Activated CD4-positive, alpha-beta memory T cell treated with anti-CD3 and anti-CD28 coated beads for 36 hours (primary cell): ENCODE results near the gene DNMT3A. TPM values are rescaled to one million over a fixed set of nuclear protein-coding genes. Genes with fewer than 3 reads are reported as not detected.

Source experiments
- CTCF ChIA-PET: fragments of 350-600 bp; sonication (Branson Sonifier 250); formaldehyde crosslinking; loops from one replicate; lab custom pipeline; 2021; ENCODE audit warnings: antibody characterized with exemption, inconsistent platforms; lab: Charles Lee
- POLR2A ChIA-PET: fragments of 350-600 bp; sonication (Branson Sonifier 250); formaldehyde crosslinking; loops from one replicate; lab custom pipeline; 2021; ENCODE audit warnings: antibody characterized with exemption; lab: Charles Lee
- DNase-seq: peaks from one replicate; pipeline ENCODE4 v3.0.0-alpha.2; 2020
- H3K27ac Mint-ChIP-seq: one replicate; pipeline ENCODE4 v1.8.0; 2021; ENCODE audit warnings: mixed read lengths
- H3K27me3 Mint-ChIP-seq: one replicate; pipeline ENCODE4 v1.8.0; 2021; ENCODE audit warnings: mixed read lengths
- H3K36me3 Mint-ChIP-seq: one replicate; pipeline ENCODE4 v1.8.0; 2021; ENCODE audit warnings: mixed read lengths
- H3K4me1 Mint-ChIP-seq: one replicate; pipeline ENCODE4 v1.8.0; 2021; ENCODE audit warnings: low read depth, mixed read lengths
- H3K4me3 Mint-ChIP-seq: one replicate; pipeline ENCODE4 v1.8.0; 2021; ENCODE audit warnings: mild to moderate bottlenecking, mixed read lengths
- H3K9me3 Mint-ChIP-seq: one replicate; pipeline ENCODE4 v1.8.0; 2021; ENCODE audit warnings: mixed read lengths
- intact Hi-C: fragments of 100-400 bp; cut with micrococcal nuclease; formaldehyde crosslinking; loops from one replicate; pipeline ENCODE4 v1.15.1; 2023
- total RNA-seq, 2 experiments: library from RNA; stranded (reverse); gene quantifications; one replicate each; pipeline ENCODE4 v1.2.3, GENCODE V29; 2021

The DNMT3A gene
- total RNA-seq, 2 experiments from 2014 or later: 52.0 to 52.5 TPM

GRCh38 chr2:25324251-25324650 lies 17.5 kb downstream of the DNMT3A start:
- H3K9me3 Mint-ChIP-seq: peaks cover 24% of the 10 kb centered on the region
- peaks cover 23% of the 10 kb centered on the region for H3K36me3 Mint-ChIP-seq
- H3K27me3 Mint-ChIP-seq: no peaks in the 10 kb centered on the region
- no peak overlapping the region for H3K4me3 Mint-ChIP-seq
- intact Hi-C loops: no loop called here
- peak overlapping the region; percentile 92 for H3K27ac Mint-ChIP-seq
- peaks cover 54% of the 10 kb centered on the region for H3K4me1 Mint-ChIP-seq
- POLR2A ChIA-PET: interaction anchor here (0.7 to 2.9 kb wide), 3 partner anchors 10 to 23 kb away, joined by 4 to 16 read pairs (median 4); no protein-coding TSS in a partner anchor
- CTCF ChIA-PET: interaction anchor here (1.1 to 1.8 kb wide), 6 partner anchors 10 to 51 kb away, joined by 3 to 8 read pairs (median 4); no protein-coding TSS in a partner anchor
- no peak for DNase-seq

- peak overlapping the region; percentile 92 for H3K27ac Mint-ChIP-seq
- no peaks in the 10 kb centered on the region for H3K27me3 Mint-ChIP-seq
- peaks cover 23% of the 10 kb centered on the region for H3K36me3 Mint-ChIP-seq
- peak overlapping the region; percentile 68 for H3K4me3 Mint-ChIP-seq
- peaks cover 54% of the 10 kb centered on the region for H3K4me1 Mint-ChIP-seq
- ChIA-PET CTCF (interaction anchor here (0.9 to 2.3 kb wide), 8 partner anchors 9 to 50 kb away, joined by 3 to 17 read pairs (median 5); no protein-coding TSS in a partner anchor), POLR2A (interaction anchor here (1.2 to 2.9 kb wide), 4 partner anchors 9 to 29 kb away, joined by 3 to 16 read pairs (median 4); no protein-coding TSS in a partner anchor)
- intact Hi-C loops: loop anchor here (1.0 to 2.0 kb wide), 2 partner anchors 9 to 17 kb away; partner anchors contain the start of gene DNMT3A
- H3K9me3 Mint-ChIP-seq: peaks cover 24% of the 10 kb centered on the region
- no peak for DNase-seq
Observed at GRCh38 chr2:25323610-25324189, 18.0 kb downstream of the DNMT3A start.

GRCh38 chr2:25323042-25323514 lies 18.6 kb downstream of the DNMT3A start:
- ChIA-PET CTCF (interaction anchor here (0.9 to 2.3 kb wide), 8 partner anchors 9 to 50 kb away, joined by 3 to 17 read pairs (median 5); no protein-coding TSS in a partner anchor), POLR2A (interaction anchor here (1.2 to 2.9 kb wide), 5 partner anchors 9 to 28 kb away, joined by 3 to 16 read pairs (median 4); no protein-coding TSS in a partner anchor)
- Mint-ChIP-seq H3K27ac (peak overlapping the region; percentile 92), H3K4me1 (peaks cover 54% of the 10 kb centered on the region), H3K36me3 (peaks cover 23% of the 10 kb centered on the region), H3K9me3 (peaks cover 24% of the 10 kb centered on the region), H3K4me3 (peak overlapping the region; percentile 68), H3K27me3 (no peaks in the 10 kb centered on the region)
- DNase-seq: peak; percentile 89
- intact Hi-C loops: loop anchor here (1.0 to 2.0 kb wide), 2 partner anchors 9 to 18 kb away; partner anchors contain the start of gene DNMT3A

GRCh38 chr2:25322312-25322711 lies 19.4 kb downstream of the DNMT3A start:
- intact Hi-C loops: loop anchor here (1.0 to 2.0 kb wide), 3 partner anchors 18 to 96 kb away; partner anchors contain the start of gene DNMT3A

GRCh38 chr2:25320077-25320476 lies 21.6 kb downstream of the DNMT3A start:
- DNase-seq: no peak

More at GRCh38 chr2:25322312-25322711, 19.4 kb downstream of the DNMT3A start:
- POLR2A ChIA-PET: interaction anchor here (0.8 to 1.6 kb wide), 4 partner anchors 8 to 28 kb away, joined by 3 to 7 read pairs (median 4); no protein-coding TSS in a partner anchor
- Mint-ChIP-seq H3K9me3 (peaks cover 18% of the 10 kb centered on the region), H3K27me3 (no peaks in the 10 kb centered on the region), H3K36me3 (peaks cover 17% of the 10 kb centered on the region), H3K4me1 (peaks cover 54% of the 10 kb centered on the region), H3K27ac (peak overlapping the region; percentile 92), H3K4me3 (peak overlapping the region; percentile 68)
- peak; percentile 60 for DNase-seq
- CTCF ChIA-PET: interaction anchor here (1.0 to 2.3 kb wide), 5 partner anchors 11 to 236 kb away, joined by 3 to 17 read pairs (median 6); no protein-coding TSS in a partner anchor

GRCh38 chr2:25316101-25316500 lies 25.6 kb downstream of the DNMT3A start:
- peaks cover 13% of the 10 kb centered on the region for H3K36me3 Mint-ChIP-seq
- DNase-seq: no peak

More at GRCh38 chr2:25320077-25320476, 21.6 kb downstream of the DNMT3A start:
- Mint-ChIP-seq H3K4me3 (no peak overlapping the region), H3K36me3 (peaks cover 1% of the 10 kb centered on the region), H3K27ac (peak overlapping the region; percentile 5), H3K4me1 (peaks cover 66% of the 10 kb centered on the region), H3K9me3 (no peaks in the 10 kb centered on the region), H3K27me3 (no peaks in the 10 kb centered on the region)
- CTCF ChIA-PET: interaction anchor here (1.0 kb wide), 1 partner anchor 11 kb away, joined by 5 read pairs; no protein-coding TSS in a partner anchor
- intact Hi-C loops: no loop called here
- POLR2A ChIA-PET: no interaction called here

GRCh38 chr2:25315316-25315680 lies 26.4 kb downstream of the DNMT3A start:
- ChIA-PET POLR2A (interaction anchor here (0.6 to 2.6 kb wide), 9 partner anchors 9 to 63 kb away, joined by 3 to 23 read pairs (median 6); partner anchors contain the start of gene DNMT3A), CTCF (interaction anchor here (0.6 to 5.1 kb wide), 8 partner anchors 9 to 292 kb away, joined by 3 to 37 read pairs (median 5); no protein-coding TSS in a partner anchor)
- no peaks in the 10 kb centered on the region for H3K9me3 Mint-ChIP-seq
- H3K4me1 Mint-ChIP-seq: peaks cover 62% of the 10 kb centered on the region
- no peak for DNase-seq
- peaks cover 13% of the 10 kb centered on the region for H3K36me3 Mint-ChIP-seq
- H3K27ac Mint-ChIP-seq: peak overlapping the region; percentile 95
- no peak overlapping the region for H3K4me3 Mint-ChIP-seq
- intact Hi-C loops: loop anchor here (2.0 kb wide), 1 partner anchor 28 kb away; no protein-coding TSS in a partner anchor
- H3K27me3 Mint-ChIP-seq: no peaks in the 10 kb centered on the region

More at GRCh38 chr2:25316101-25316500, 25.6 kb downstream of the DNMT3A start:
- CTCF ChIA-PET: interaction anchor here (0.6 to 5.1 kb wide), 3 partner anchors 9 to 387 kb away, joined by 3 to 37 read pairs (median 3); no protein-coding TSS in a partner anchor
- peak overlapping the region; percentile 95 for H3K27ac Mint-ChIP-seq
- H3K9me3 Mint-ChIP-seq: no peaks in the 10 kb centered on the region
- H3K4me1 Mint-ChIP-seq: peaks cover 57% of the 10 kb centered on the region
- intact Hi-C loops: no loop called here
- H3K4me3 Mint-ChIP-seq: no peak overlapping the region
- H3K27me3 Mint-ChIP-seq: no peaks in the 10 kb centered on the region
- POLR2A ChIA-PET: interaction anchor here (1.2 to 2.6 kb wide), 2 partner anchors 14 to 26 kb away, joined by 4 to 23 read pairs; partner anchors contain the start of gene DNMT3A

GRCh38 chr2:25314514-25315315 lies 27.0 kb downstream of the DNMT3A start:
- peaks cover 61% of the 10 kb centered on the region for H3K4me1 Mint-ChIP-seq
- H3K27me3 Mint-ChIP-seq: no peaks in the 10 kb centered on the region
- H3K36me3 Mint-ChIP-seq: peaks cover 13% of the 10 kb centered on the region
- H3K9me3 Mint-ChIP-seq: no peaks in the 10 kb centered on the region
- intact Hi-C loops: loop anchor here (1.0 to 5.0 kb wide), 6 partner anchors 9 to 208 kb away; no protein-coding TSS in a partner anchor
- peak overlapping the region; percentile 95 for H3K27ac Mint-ChIP-seq
- peak; percentile 96 for DNase-seq
- H3K4me3 Mint-ChIP-seq: peak overlapping the region; percentile 90
- ChIA-PET CTCF (interaction anchor here (0.6 to 5.1 kb wide), 12 partner anchors 9 to 292 kb away, joined by 3 to 37 read pairs (median 5); no protein-coding TSS in a partner anchor), POLR2A (interaction anchor here (0.6 to 2.6 kb wide), 19 partner anchors 7 to 359 kb away, joined by 3 to 23 read pairs (median 4); partner anchors contain the start of genes DNMT3A and DTNB)

GRCh38 chr2:25313711-25314513 lies 27.8 kb downstream of the DNMT3A start:
- CTCF ChIA-PET: interaction anchor here (0.9 to 5.1 kb wide), 17 partner anchors 10 to 68 kb away, joined by 3 to 37 read pairs (median 6); no protein-coding TSS in a partner anchor
- H3K9me3 Mint-ChIP-seq: no peaks in the 10 kb centered on the region
- H3K27me3 Mint-ChIP-seq: no peaks in the 10 kb centered on the region
- peak overlapping the region; percentile 90 for H3K4me3 Mint-ChIP-seq
- peak; percentile 45 for DNase-seq
- intact Hi-C loops: loop anchor here (1.0 to 5.0 kb wide), 6 partner anchors 9 to 208 kb away; no protein-coding TSS in a partner anchor
- H3K4me1 Mint-ChIP-seq: peaks cover 67% of the 10 kb centered on the region
- POLR2A ChIA-PET: interaction anchor here (0.7 to 2.6 kb wide), 19 partner anchors 8 to 359 kb away, joined by 3 to 23 read pairs (median 5); partner anchors contain the start of gene DTNB
- peak overlapping the region; percentile 95 for H3K27ac Mint-ChIP-seq
- H3K36me3 Mint-ChIP-seq: peaks cover 18% of the 10 kb centered on the region
